H9 (cell line): ENCODE data around the gene BARD1. TPM values are rescaled to one million over a fixed set of nuclear protein-coding genes. Genes with fewer than 3 reads are reported as not detected.

Source experiments
- DNase-seq: peaks from one replicate; pipeline ENCODE4 v3.0.0-alpha.2; 2017
- H2AFZ ChIP-seq: one replicate; pipeline ENCODE4 v1.6.1; 2013; ENCODE audit warnings: mild to moderate bottlenecking, low read length, control low read depth, moderate library complexity
- H2AK5ac ChIP-seq: 2 replicates; pipeline ENCODE4 v1.6.1; 2013; ENCODE audit warnings: low read length, control low read depth, mixed read lengths; ENCODE audit not compliant: insufficient read length
- H2BK120ac ChIP-seq: one replicate; pipeline ENCODE4 v1.6.1; 2013; ENCODE audit warnings: low read depth, mild to moderate bottlenecking, low read length, control low read depth, inconsistent platforms; ENCODE audit not compliant: poor library complexity, severe bottlenecking
- H2BK12ac ChIP-seq: 2 replicates; pipeline ENCODE4 v1.6.1; 2013; ENCODE audit warnings: low read length, control low read depth, mixed read lengths, low read depth; ENCODE audit not compliant: insufficient read length
- H2BK15ac ChIP-seq: 2 replicates; pipeline ENCODE4 v1.6.1; 2013; ENCODE audit warnings: low read depth, low read length, control low read depth
- H2BK20ac ChIP-seq: one replicate; pipeline ENCODE4 v1.6.1; 2013; ENCODE audit warnings: low read depth, mild to moderate bottlenecking, low read length, control low read depth, inconsistent platforms; ENCODE audit not compliant: poor library complexity, severe bottlenecking
- H2BK5ac ChIP-seq: 2 replicates; pipeline ENCODE4 v1.6.1; 2013; ENCODE audit warnings: low read length, control low read depth, mixed read lengths; ENCODE audit not compliant: insufficient read length
- H3K14ac ChIP-seq: 2 replicates; pipeline ENCODE4 v1.6.1; 2013; ENCODE audit warnings: low read length, control low read depth; ENCODE audit not compliant: insufficient read depth
- H3K18ac ChIP-seq: 2 replicates; pipeline ENCODE4 v1.6.1; 2013; ENCODE audit warnings: low read depth, mild to moderate bottlenecking, mixed read lengths, low read length, control low read depth; ENCODE audit not compliant: insufficient read length
- H3K23ac ChIP-seq: 2 replicates; pipeline ENCODE4 v1.6.1; 2013; ENCODE audit warnings: low read length, control low read depth, mixed read lengths, low read depth; ENCODE audit not compliant: insufficient read length
- H3K23me2 ChIP-seq: 2 replicates; pipeline ENCODE4 v1.6.1; 2013; ENCODE audit warnings: low read depth, mild to moderate bottlenecking, mixed read lengths, low read length, control low read depth; ENCODE audit not compliant: insufficient read length, poor library complexity, severe bottlenecking
- H3K27ac ChIP-seq: 2 replicates; pipeline ENCODE4 v1.5.1; 2013; ENCODE audit warnings: low read length, control low read depth, mixed read lengths, low read depth; ENCODE audit not compliant: insufficient read length
- H3K27me3 ChIP-seq: 2 replicates; pipeline ENCODE4 v1.6.1; 2013; ENCODE audit warnings: low read length, control low read depth, inconsistent platforms; ENCODE audit not compliant: insufficient read depth
- H3K4ac ChIP-seq: 2 replicates; pipeline ENCODE4 v1.6.1; 2013; ENCODE audit warnings: low read depth, mild to moderate bottlenecking, control low read depth, inconsistent platforms, low read length, moderate library complexity
- H3K4me1 ChIP-seq: 2 replicates; pipeline ENCODE4 v1.6.1; 2013; ENCODE audit warnings: low read length, control low read depth, inconsistent platforms; ENCODE audit not compliant: insufficient read depth
- H3K4me2 ChIP-seq: 2 replicates; pipeline ENCODE4 v1.6.1; 2013; ENCODE audit warnings: low read length, control low read depth, mixed read lengths; ENCODE audit not compliant: insufficient read length, insufficient read depth
- H3K56ac ChIP-seq: 2 replicates; pipeline ENCODE4 v1.6.1; 2013; ENCODE audit warnings: low read depth, mild to moderate bottlenecking, mixed read lengths, low read length, control low read depth; ENCODE audit not compliant: insufficient read length
- H3K79me1 ChIP-seq: 2 replicates; pipeline ENCODE4 v1.6.1; 2013; ENCODE audit warnings: low read depth, mild to moderate bottlenecking, moderate library complexity, low read length, control low read depth, inconsistent platforms; ENCODE audit not compliant: insufficient read depth, poor library complexity, severe bottlenecking
- H3K79me2 ChIP-seq: 2 replicates; pipeline ENCODE4 v1.6.1; 2013; ENCODE audit warnings: low read length, control low read depth, inconsistent platforms; ENCODE audit not compliant: insufficient read depth
- H3K9ac ChIP-seq: 2 replicates; pipeline ENCODE4 v1.6.1; 2013; ENCODE audit warnings: low read length, control low read depth, mixed read lengths; ENCODE audit not compliant: insufficient read length; ENCODE audit errors: extremely low read depth
- H3K9me3 ChIP-seq: one replicate; pipeline ENCODE4 v1.6.1; 2013; ENCODE audit warnings: low read depth, low read length, inconsistent platforms; ENCODE audit not compliant: control insufficient read depth
- H3T11ph ChIP-seq: one replicate; pipeline ENCODE4 v1.6.1; 2013; ENCODE audit warnings: mild to moderate bottlenecking, low read length, control low read depth, inconsistent platforms
- H4K20me1 ChIP-seq: one replicate; pipeline ENCODE4 v1.6.1; 2013; ENCODE audit not compliant: control insufficient read depth, insufficient read length, insufficient read depth
- H4K5ac ChIP-seq: 2 replicates; pipeline ENCODE4 v1.6.1; 2013; ENCODE audit warnings: low read depth, mild to moderate bottlenecking, mixed read lengths, low read length, control low read depth; ENCODE audit not compliant: insufficient read length
- H4K8ac ChIP-seq: replicated peaks from 2 replicates; pipeline ENCODE4 v1.6.1; 2013; ENCODE audit warnings: low read length, control low read depth, mixed read lengths, low read depth; ENCODE audit not compliant: insufficient read length
- H4K91ac ChIP-seq: 2 replicates; pipeline ENCODE4 v1.6.1; 2013; ENCODE audit warnings: low read depth, mild to moderate bottlenecking, moderate library complexity, mixed read lengths, low read length, control low read depth; ENCODE audit not compliant: insufficient read length
- H3K27ac Mint-ChIP-seq, 3 experiments: 2 replicates in 2 of 3; 3 replicates in 1 of 3; pipeline ENCODE4 v1.8.0; 2020 to 2021; ENCODE audit warnings: mixed read lengths in 3 of 3, mild to moderate bottlenecking in 1 of 3, moderate library complexity in 1 of 3
- H3K27me3 Mint-ChIP-seq: 2 replicates; pipeline ENCODE4 v1.8.0; 2021; ENCODE audit warnings: low read depth, mild to moderate bottlenecking, moderate library complexity, mixed read lengths
- H3K36me3 Mint-ChIP-seq, 3 experiments: 2 replicates in 2 of 3; 3 replicates in 1 of 3; pipeline ENCODE4 v1.8.0; 2020 to 2021; ENCODE audit warnings: low read depth in 3 of 3, mixed read lengths in 3 of 3; ENCODE audit not compliant: insufficient read depth in 1 of 3
- H3K4me1 Mint-ChIP-seq, 2 experiments: 2 replicates each; pipeline ENCODE4 v1.8.0; 2020; ENCODE audit warnings: mixed read lengths in 2 of 2
- H3K4me3 Mint-ChIP-seq, 2 experiments: 2 replicates in 1 of 2; 3 replicates in 1 of 2; pipeline ENCODE4 v1.8.0; 2020 to 2021; ENCODE audit warnings: mild to moderate bottlenecking in 2 of 2, mixed read lengths in 2 of 2, moderate library complexity in 1 of 2
- H3K9me3 Mint-ChIP-seq, 2 experiments: 2 replicates in 1 of 2; 3 replicates in 1 of 2; pipeline ENCODE4 v1.8.0; 2020; ENCODE audit warnings: mild to moderate bottlenecking in 2 of 2, mixed read lengths in 2 of 2, moderate library complexity in 1 of 2
- CTCF ChIP-seq: fragments of 200-600 bp; sonication (generic); conservative IDR thresholded peaks from 3 replicates; pipeline ENCODE4 v1.8.0; 2021; ENCODE audit warnings: antibody characterized with exemption, mild to moderate bottlenecking
- WGBS: extraction: QIAGEN DNeasy Blood & Tissue Kit; methylation state at CpG from one replicate; pipeline ENCODE4 v1.1.7; 2013; ENCODE audit warnings: missing lambda C conversion rate, low lambda C conversion rate, mixed read lengths; ENCODE audit not compliant: insufficient read length; ENCODE audit errors: extremely low coverage; 5-methylcytosine and 5-hydroxymethylcytosine counted together
- total RNA-seq: library from RNA; stranded (reverse); gene quantifications from 2 replicates; pipeline ENCODE4 v1.2.1, GENCODE V29; 2021

Gene BARD1
- total RNA-seq, 1 experiment from 2014 or later, result 30.6 TPM

- no peak overlapping the region for H4K8ac ChIP-seq
- peaks cover 3 to 5% of the 10 kb centered on the region in 2 experiments; a peak in 3 of 4 replicates for H3K4me1 Mint-ChIP-seq
- no peaks in the 10 kb centered on the region; a peak in 2 of 5 replicates for H3K9me3 Mint-ChIP-seq
Measured at GRCh38 chr2:214679736-214680135, 129.7 kb downstream of the BARD1 start.

More at GRCh38 chr2:214679736-214680135, 129.7 kb downstream of the BARD1 start:
- Histone ChIP-seq H3T11ph (no peak overlapping the region), H2BK12ac (no peak overlapping the region), H2BK15ac (no peak overlapping the region), H3K4ac (no peak overlapping the region), H3K56ac (no peak overlapping the region), H3K9me3 (no peaks in the 10 kb centered on the region), H4K91ac (no peak overlapping the region), H3K23me2 (no peaks in the 10 kb centered on the region), H2AK5ac (no peak overlapping the region), H2BK120ac (no peak overlapping the region), H3K27me3 (no peaks in the 10 kb centered on the region), H3K79me1 (no peaks in the 10 kb centered on the region), H3K4me2 (no peak overlapping the region), H3K4me1 (no peaks in the 10 kb centered on the region), H3K14ac (no peak overlapping the region), H2AFZ (no peak overlapping the region), H2BK5ac (no peak overlapping the region), H3K18ac (no peak overlapping the region), H4K5ac (no peak overlapping the region), H4K20me1 (no peaks in the 10 kb centered on the region), H3K27ac (no peak overlapping the region), H3K23ac (no peak overlapping the region), H3K9ac (no peak overlapping the region), H2BK20ac (no peak overlapping the region), H3K79me2 (no peaks in the 10 kb centered on the region)
- DNase-seq, result no peak
- Mint-ChIP-seq H3K27me3 (no peaks in the 10 kb centered on the region), H3K36me3 (no peaks in the 10 kb centered on the region), H3K27ac (no peak overlapping the region), H3K4me3 (no peak overlapping the region)
- no peak for TF ChIP-seq CTCF
- WGBS, result no CpG with 5 or more reads among the region's 1 CpG
